Renal cortex interstitium (tissue), 11 donors: ENCODE measurements around the gene SLC25A47. TPM values are rescaled to one million over a fixed set of nuclear protein-coding genes. Genes with fewer than 3 reads are reported as not detected.

Source experiments
- DNase-seq, 11 donors: peaks; one replicate each; pipeline ENCODE4 v3.0.0-alpha.2; 2013; ENCODE audit warnings: low read depth in 9 of 11, low spot score in 4 of 11; ENCODE audit errors: extremely low read depth in 1 of 11
- polyA plus RNA-seq, 3 donors: library from polyadenylated mRNA; unstranded; fragments of 120-200 nt; gene quantifications; one replicate each; pipeline ENCODE4 v1.2.1, GENCODE V29; 2013; ENCODE audit not compliant: insufficient read length in 3 of 3

Gene SLC25A47
- polyA plus RNA-seq, 3 donors, result not detected

GRCh38 chr14:100362311-100362927, 39.3 kb downstream of the SLC25A47 start:
- no peak for DNase-seq

- no peak for DNase-seq
These were observed 39.9 kb downstream of the SLC25A47 start for GRCh38 chr14:100363053-100363452.

- DNase-seq, result no peak
These were observed 41.3 kb downstream of the SLC25A47 start for GRCh38 chr14:100364403-100364802.

GRCh38 chr14:100365741-100366140, 42.6 kb downstream of the SLC25A47 start:
- DNase-seq, result no peak

GRCh38 chr14:100369019-100369418, 45.9 kb downstream of the SLC25A47 start:
- DNase-seq, result no peak

- DNase-seq, result no peak
These were observed 46.9 kb downstream of the SLC25A47 start for GRCh38 chr14:100370003-100370402.

GRCh38 chr14:100371773-100372172, 48.6 kb downstream of the SLC25A47 start:
- no peak for DNase-seq

- DNase-seq, result no peak
These were observed 49.4 kb downstream of the SLC25A47 start for GRCh38 chr14:100372357-100373048.

- DNase-seq, result no peak
These were observed 51.1 kb downstream of the SLC25A47 start for GRCh38 chr14:100374270-100374669.

GRCh38 chr14:100374876-100375265, 51.7 kb downstream of the SLC25A47 start:
- DNase-seq, result no peak

GRCh38 chr14:100375266-100375962, 52.3 kb downstream of the SLC25A47 start:
- DNase-seq, result peak in 1 of 11 donors; percentile 49

GRCh38 chr14:100375963-100376735, 53.0 kb downstream of the SLC25A47 start, which contains the start of gene WDR25:
TSS of gene WDR25 (plus strand) at chr14:100376485.
- peak; percentile 82 to 94 (median 92) for DNase-seq

GRCh38 chr14:100376751-100377171, 53.6 kb downstream of the SLC25A47 start:
- DNase-seq, result no peak

Other genes with a start within 250 kb of the SLC25A47 start
- gene DEGS2, start 163.7 kb upstream of the SLC25A47 start, polyA plus RNA-seq, result 1 to 10 TPM; 4.3 to 7.9 (median 7.7) TPM
- gene YY1, start 84.2 kb upstream of the SLC25A47 start, polyA plus RNA-seq, result 100 to 1,000 TPM; 127 to 160 (median 143) TPM
- 100 to 1,000 TPM in 1 of 3 donors, 10 to 100 TPM in 2; 43.4 to 135 (median 61.2) TPM for gene SLC25A29, start 16.9 kb upstream of the SLC25A47 start, polyA plus RNA-seq
- gene WDR25, start 53.1 kb downstream of the SLC25A47 start, polyA plus RNA-seq, result 10 to 100 TPM in 1 of 3 donors, 1 to 10 TPM in 2; 8.5 to 10.7 (median 9.1) TPM